HG02759 (cell line): ENCODE measurements around the gene PARD6G.

Experiments
- ATAC-seq: cut with Tn5 transposase; IDR thresholded peaks from one replicate; pipeline ENCODE4 v1.9.1; 2021; ENCODE audit warnings: mild to moderate bottlenecking, moderate library complexity; ENCODE audit not compliant: unreplicated experiment

Gene PARD6G

GRCh38 chr18:80119111-80119510 is 128.2 kb downstream of the PARD6G start:
- no peak for ATAC-seq

- no peak for ATAC-seq
Observed at GRCh38 chr18:80115035-80115434, 132.3 kb downstream of the PARD6G start.

- no peak for ATAC-seq
Observed at GRCh38 chr18:80112624-80113248, 134.6 kb downstream of the PARD6G start.

- peak; percentile 37 for ATAC-seq
Observed at GRCh38 chr18:80109676-80110078, 137.6 kb downstream of the PARD6G start.

GRCh38 chr18:80108739-80109675 is 138.3 kb downstream of the PARD6G start, which contains the start of gene ADNP2:
Gene ADNP2 (plus strand): TSS chr18:80109262. CDS start chr18:80117543, 8,281 bp downstream.
- peak; percentile 77 for ATAC-seq

- no peak for ATAC-seq
Observed at GRCh38 chr18:80108121-80108536, 139.2 kb downstream of the PARD6G start.

- ATAC-seq: no peak
Observed at GRCh38 chr18:80107426-80107825, 139.9 kb downstream of the PARD6G start.
